Keratinocyte (primary cell): Measurements from ENCODE around the gene NECTIN1. TPM values are rescaled to one million over a fixed set of nuclear protein-coding genes. Genes with fewer than 3 reads are reported as not detected.

Experiments
- DNase-seq: peaks from one replicate; pipeline ENCODE4 v3.0.0-alpha.2; 2011; ENCODE audit warnings: low read depth, missing footprints, low spot score
- FAIRE-seq: peaks from 2 replicates; lab custom pipeline; 2011; peaks lifted over from hg19 to GRCh38; lab: Jason Lieb, UNC
- H2AFZ ChIP-seq: 2 replicates; pipeline ENCODE4 v1.6.0; 2012; ENCODE audit warnings: low read length, control low read depth, inconsistent platforms; ENCODE audit not compliant: control insufficient read depth
- H3K27ac ChIP-seq: 2 replicates; pipeline ENCODE4 v1.5.1; 2011; ENCODE audit warnings: low read length; ENCODE audit not compliant: control insufficient read depth, insufficient read depth
- H3K27me3 ChIP-seq: 3 replicates; pipeline ENCODE4 v1.6.0; 2011; ENCODE audit warnings: low read length; ENCODE audit not compliant: control insufficient read depth, insufficient read depth; ENCODE audit errors: extremely low read depth
- H3K36me3 ChIP-seq, 2 experiments: 2 replicates in 1 of 2; 3 replicates in 1 of 2; pipeline ENCODE4 v1.5.1; 2011; ENCODE audit warnings: low read length in 2 of 2, mild to moderate bottlenecking in 1 of 2; ENCODE audit not compliant: control insufficient read depth in 2 of 2, insufficient read depth in 2 of 2; ENCODE audit errors: extremely low read depth in 1 of 2
- H3K4me1 ChIP-seq: 3 replicates; pipeline ENCODE4 v1.5.1; 2011; ENCODE audit warnings: low read length; ENCODE audit not compliant: control insufficient read depth, insufficient read depth; ENCODE audit errors: extremely low read depth
- H3K4me2 ChIP-seq: 3 replicates; pipeline ENCODE4 v1.6.0; 2011; ENCODE audit warnings: low read depth, low read length; ENCODE audit not compliant: control insufficient read depth, insufficient read depth; ENCODE audit errors: extremely low read depth
- H3K4me3 ChIP-seq, 3 experiments: fragments of 200-600 bp in 1 of 3; sonication (generic) in 1 of 3; 2 replicates in 2 of 3; 3 replicates in 1 of 3; pipeline ENCODE4 v1.5.1; 2011 to 2016; ENCODE audit warnings: low read length in 3 of 3, mild to moderate bottlenecking in 3 of 3, control low read depth in 2 of 3, inconsistent platforms in 1 of 3, low read depth in 1 of 3, mixed read lengths in 1 of 3, mixed run types in 1 of 3, moderate library complexity in 1 of 3; ENCODE audit not compliant: control insufficient read depth in 2 of 3, insufficient read depth in 2 of 3; ENCODE audit errors: extremely low read depth in 1 of 3
- H3K79me2 ChIP-seq: 2 replicates; pipeline ENCODE4 v1.6.0; 2012; ENCODE audit warnings: low read length; ENCODE audit not compliant: control insufficient read depth, insufficient read depth
- H3K9ac ChIP-seq: 3 replicates; pipeline ENCODE4 v1.6.0; 2011; ENCODE audit warnings: low read length; ENCODE audit not compliant: control insufficient read depth, insufficient read depth; ENCODE audit errors: extremely low read depth
- H3K9me1 ChIP-seq: 3 replicates; pipeline ENCODE4 v1.6.0; 2011; ENCODE audit warnings: low read length; ENCODE audit not compliant: control insufficient read depth, insufficient read depth; ENCODE audit errors: extremely low read depth
- H3K9me3 ChIP-seq: 2 replicates; pipeline ENCODE4 v1.5.1; 2012; ENCODE audit warnings: low read depth, low read length; ENCODE audit not compliant: control insufficient read depth
- H4K20me1 ChIP-seq: 3 replicates; pipeline ENCODE4 v1.6.0; 2011; ENCODE audit warnings: low read length; ENCODE audit not compliant: control insufficient read depth, insufficient read depth; ENCODE audit errors: extremely low read depth
- EZH2 ChIP-seq: IDR thresholded peaks from one replicate; pipeline ENCODE4 v1.6.1; 2012; ENCODE audit warnings: inconsistent platforms, mild to moderate bottlenecking, low read length, moderate library complexity
- dilution Hi-C: fragments of 300-500 bp; cut with MboI; formaldehyde crosslinking; loops from one replicate; pipeline ENCODE4 v1.7.0; 2020; ENCODE audit warnings: low sequenced_read_pairs; ENCODE audit not compliant: extremely low pct_ligation_motif_present
- polyA plus RNA-seq, 5 experiments: library from polyadenylated mRNA; depleted of rRNA in 3 of 5; stranded (reverse) in 3 of 5; stranded (forward) in 1 of 5; unstranded in 1 of 5; fragments of >200 nt; gene quantifications; 1 replicate in 1 of 5; 2 replicates in 3 of 5; 3 replicates in 1 of 5; pipeline versions ENCODE4 v1.2.1 to v1.2.3, GENCODE V29; 2011 to 2012; ENCODE audit warnings: missing spikeins in 2 of 5, low read depth in 1 of 5, low replicate concordance in 1 of 5
- TF ChIP-seq, protein P1 (sequence below), 3 experiments: IDR thresholded peaks in 1 of 3; conservative IDR thresholded peaks in 1 of 3; optimal IDR thresholded peaks in 1 of 3; 2 replicates in 2 of 3; 3 replicates in 1 of 3; pipeline versions ENCODE3 to v1.5.1; 2011; ENCODE audit warnings: low read length in 3 of 3, mild to moderate bottlenecking in 3 of 3, moderate library complexity in 2 of 3, control low read depth in 1 of 3, inconsistent platforms in 1 of 3; ENCODE audit not compliant: insufficient read depth in 2 of 3; ENCODE audit errors: extremely low read depth in 1 of 3

The NECTIN1 gene
- polyA plus RNA-seq, 1 donor (not counting 4 experiments of a cell fraction or from before 2014, with no cell fraction given), result 37.5 TPM

DNA sequence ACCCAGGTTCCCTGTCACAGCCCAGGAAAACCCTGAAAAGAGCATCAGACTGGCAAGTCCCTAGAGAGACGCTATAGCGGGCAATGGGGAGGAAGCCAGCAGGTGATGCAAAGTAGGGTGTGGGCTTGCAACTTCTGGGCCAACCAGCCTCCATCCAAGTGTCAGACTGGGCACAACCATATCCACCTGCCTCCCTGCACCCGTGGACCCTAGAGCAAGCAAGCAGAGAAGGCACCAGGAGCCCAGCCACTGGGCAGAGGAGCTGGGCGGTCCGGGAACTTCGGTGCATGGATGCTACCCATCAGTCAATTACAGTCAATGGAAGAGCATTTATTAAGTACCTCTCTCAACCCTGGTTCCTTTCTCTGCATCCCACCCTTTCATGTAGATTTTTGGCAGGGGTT, 2.8 kb downstream of the NECTIN1 start:
- TF ChIP-seq, protein P1, sequence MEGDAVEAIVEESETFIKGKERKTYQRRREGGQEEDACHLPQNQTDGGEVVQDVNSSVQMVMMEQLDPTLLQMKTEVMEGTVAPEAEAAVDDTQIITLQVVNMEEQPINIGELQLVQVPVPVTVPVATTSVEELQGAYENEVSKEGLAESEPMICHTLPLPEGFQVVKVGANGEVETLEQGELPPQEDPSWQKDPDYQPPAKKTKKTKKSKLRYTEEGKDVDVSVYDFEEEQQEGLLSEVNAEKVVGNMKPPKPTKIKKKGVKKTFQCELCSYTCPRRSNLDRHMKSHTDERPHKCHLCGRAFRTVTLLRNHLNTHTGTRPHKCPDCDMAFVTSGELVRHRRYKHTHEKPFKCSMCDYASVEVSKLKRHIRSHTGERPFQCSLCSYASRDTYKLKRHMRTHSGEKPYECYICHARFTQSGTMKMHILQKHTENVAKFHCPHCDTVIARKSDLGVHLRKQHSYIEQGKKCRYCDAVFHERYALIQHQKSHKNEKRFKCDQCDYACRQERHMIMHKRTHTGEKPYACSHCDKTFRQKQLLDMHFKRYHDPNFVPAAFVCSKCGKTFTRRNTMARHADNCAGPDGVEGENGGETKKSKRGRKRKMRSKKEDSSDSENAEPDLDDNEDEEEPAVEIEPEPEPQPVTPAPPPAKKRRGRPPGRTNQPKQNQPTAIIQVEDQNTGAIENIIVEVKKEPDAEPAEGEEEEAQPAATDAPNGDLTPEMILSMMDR (optimal IDR thresholded peaks at IDR 0.05 in 1 of 3, IDR thresholded peaks at IDR 0.05 in 1 of 3, conservative IDR thresholded peaks at IDR 0.05 in 1 of 3; ENCODE audit: extremely low read depth in 1 of 3, insufficient read depth in 2 of 3, low read length in 3 of 3), result no peak
- no peak for TF ChIP-seq EZH2
- Histone ChIP-seq H3K4me2 (peak overlapping the region; percentile 96), H3K9me1 (peaks cover 5% of the 10 kb centered on the region), H2AFZ (no peak overlapping the region), H3K9ac (peak overlapping the region; percentile 86), H4K20me1 (peaks cover 26% of the 10 kb centered on the region), H3K4me1 (peaks cover 57% of the 10 kb centered on the region), H3K27ac (peak overlapping the region; percentile 77), H3K27me3 (no peaks in the 10 kb centered on the region), H3K79me2 (peaks cover 71% of the 10 kb centered on the region), H3K36me3 (peaks cover 3 to 14% of the 10 kb centered on the region in 2 experiments), H3K9me3 (no peaks in the 10 kb centered on the region), H3K4me3 (peak overlapping the region; percentile 90 to 93 (median 93))
- dilution Hi-C loops, result no loop called here
- DNase-seq (no peak), FAIRE-seq (no peak)

- Histone ChIP-seq H3K79me2 (peaks cover 83% of the 10 kb centered on the region), H3K4me2 (peak overlapping the region; percentile 96), H3K27ac (no peak overlapping the region), H3K9me1 (peaks cover 9% of the 10 kb centered on the region), H4K20me1 (peaks cover 30% of the 10 kb centered on the region), H3K4me1 (peaks cover 67% of the 10 kb centered on the region), H3K9ac (no peak overlapping the region), H3K9me3 (no peaks in the 10 kb centered on the region), H3K27me3 (no peaks in the 10 kb centered on the region), H3K36me3 (peaks cover 3 to 25% of the 10 kb centered on the region in 2 experiments), H3K4me3 (peak overlapping the region in 1 of 3 experiments; percentile 26), H2AFZ (no peak overlapping the region)
- DNase-seq (no peak), FAIRE-seq (peak; percentile 43)
- dilution Hi-C loops, result no loop called here
- no peak for TF ChIP-seq EZH2
- TF ChIP-seq, protein P1 (optimal IDR thresholded peaks at IDR 0.05 in 1 of 3, IDR thresholded peaks at IDR 0.05 in 1 of 3, conservative IDR thresholded peaks at IDR 0.05 in 1 of 3; ENCODE audit: extremely low read depth in 1 of 3, insufficient read depth in 2 of 3, low read length in 3 of 3), result no peak
These were observed 4.0 kb downstream of the NECTIN1 start for GRCh38 chr11:119724956-119725355.
